ENCODE data around the gene ANO1.
A peak's percentile ranks its signal among the peaks of the same experiment; 100 is the strongest.

ANO1 gene

DNA sequence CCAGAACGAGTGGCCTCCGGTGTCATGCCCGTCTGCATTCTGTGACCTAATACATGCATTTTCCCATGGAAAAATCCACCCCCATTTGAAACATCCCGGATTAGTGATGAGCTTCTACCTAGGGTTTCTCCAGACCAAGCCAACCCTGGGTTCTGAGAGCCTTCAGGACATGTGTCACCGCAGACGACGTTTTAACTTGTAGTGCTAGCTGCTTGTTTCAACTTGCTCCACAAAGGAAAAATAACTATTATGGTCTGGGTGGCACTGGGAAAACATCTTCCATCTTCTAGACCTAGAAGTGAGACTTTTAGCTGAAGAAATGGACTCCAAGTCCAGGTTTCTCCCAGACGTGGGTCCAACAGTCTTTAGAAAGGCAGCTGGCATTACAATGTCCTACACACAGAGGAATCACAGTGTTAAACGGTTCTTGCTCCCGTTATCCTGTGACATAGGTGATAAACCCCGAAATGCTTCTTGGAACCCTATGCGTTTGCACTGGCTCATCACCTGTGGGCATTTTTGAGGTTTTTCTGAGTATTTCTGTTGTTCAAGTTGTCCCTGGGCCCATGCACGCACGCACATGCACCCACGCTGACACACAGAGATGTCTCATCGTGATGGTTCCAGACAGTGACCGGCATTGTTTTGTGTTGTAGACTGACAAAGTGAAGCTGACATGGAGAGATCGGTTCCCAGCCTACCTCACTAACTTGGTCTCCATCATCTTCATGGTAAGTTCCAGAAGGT is 78.3 kb downstream of the ANO1 start:
- TF ChIP-seq ZFX (IDR thresholded peaks at IDR 0.05; ENCODE audit: borderline replicate concordance), result no peak
- TF ChIP-seq, protein P1, sequence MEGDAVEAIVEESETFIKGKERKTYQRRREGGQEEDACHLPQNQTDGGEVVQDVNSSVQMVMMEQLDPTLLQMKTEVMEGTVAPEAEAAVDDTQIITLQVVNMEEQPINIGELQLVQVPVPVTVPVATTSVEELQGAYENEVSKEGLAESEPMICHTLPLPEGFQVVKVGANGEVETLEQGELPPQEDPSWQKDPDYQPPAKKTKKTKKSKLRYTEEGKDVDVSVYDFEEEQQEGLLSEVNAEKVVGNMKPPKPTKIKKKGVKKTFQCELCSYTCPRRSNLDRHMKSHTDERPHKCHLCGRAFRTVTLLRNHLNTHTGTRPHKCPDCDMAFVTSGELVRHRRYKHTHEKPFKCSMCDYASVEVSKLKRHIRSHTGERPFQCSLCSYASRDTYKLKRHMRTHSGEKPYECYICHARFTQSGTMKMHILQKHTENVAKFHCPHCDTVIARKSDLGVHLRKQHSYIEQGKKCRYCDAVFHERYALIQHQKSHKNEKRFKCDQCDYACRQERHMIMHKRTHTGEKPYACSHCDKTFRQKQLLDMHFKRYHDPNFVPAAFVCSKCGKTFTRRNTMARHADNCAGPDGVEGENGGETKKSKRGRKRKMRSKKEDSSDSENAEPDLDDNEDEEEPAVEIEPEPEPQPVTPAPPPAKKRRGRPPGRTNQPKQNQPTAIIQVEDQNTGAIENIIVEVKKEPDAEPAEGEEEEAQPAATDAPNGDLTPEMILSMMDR (IDR thresholded peaks at IDR 0.05), result no peak
- H3K27ac ChIP-seq, result no peak overlapping the region

DNA sequence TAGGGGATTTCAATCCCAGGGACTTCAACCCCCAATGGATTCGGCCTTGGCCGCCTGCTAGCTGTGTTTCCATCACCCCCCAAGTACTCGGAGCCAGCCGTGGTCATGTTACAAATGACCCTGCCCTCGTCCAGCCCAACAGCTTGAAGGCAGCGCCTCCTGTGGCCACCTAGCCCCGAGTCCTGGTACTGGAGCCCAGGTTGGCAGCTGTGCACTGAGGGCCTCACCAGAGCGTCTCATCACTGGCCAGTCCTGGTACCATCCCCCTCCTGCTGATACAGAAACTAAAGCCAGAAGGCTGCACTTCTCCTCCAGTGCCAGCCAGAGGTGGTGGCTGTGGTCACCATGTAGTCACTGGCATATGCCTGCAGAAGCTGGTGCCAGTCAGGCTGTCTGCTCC is 80.1 kb downstream of the ANO1 start:
- TF ChIP-seq ZFX (IDR thresholded peaks at IDR 0.05; ENCODE audit: borderline replicate concordance), result no peak
- TF ChIP-seq, protein P1 (IDR thresholded peaks at IDR 0.05), result peak; percentile 66
- no peak overlapping the region for H3K27ac ChIP-seq

DNA sequence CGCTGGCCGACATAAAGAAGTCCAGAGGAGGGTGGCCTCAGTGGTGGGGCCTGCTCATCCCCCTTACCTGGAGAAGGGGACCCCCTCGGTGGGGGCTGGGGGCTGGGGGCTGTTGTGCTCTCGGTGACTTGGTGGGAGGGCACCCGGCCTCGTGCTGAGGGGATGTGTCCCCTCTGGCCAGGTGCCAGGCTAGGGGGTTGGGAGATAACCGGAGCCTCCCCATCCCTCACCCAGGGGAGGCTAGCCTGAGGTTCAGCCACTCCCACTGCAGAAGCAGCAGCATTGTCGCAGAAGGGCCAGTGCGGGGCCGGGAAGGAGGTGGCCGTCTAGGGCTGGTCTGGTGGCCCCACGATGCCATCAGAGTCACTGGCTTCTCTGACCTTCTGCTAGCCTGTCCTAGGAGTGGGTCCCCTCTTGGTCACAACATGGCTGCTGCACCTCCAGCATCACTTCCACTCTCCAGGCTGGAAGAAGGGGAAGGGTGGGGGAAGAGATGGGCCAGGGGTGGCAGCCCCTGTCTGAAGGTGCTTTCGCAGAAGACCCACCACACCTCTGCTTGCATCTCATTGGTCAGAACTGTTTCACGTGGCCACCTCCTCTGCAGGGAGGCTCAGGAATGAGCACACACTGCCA is 80.8 kb downstream of the ANO1 start:
- no peak for TF ChIP-seq ZFX (IDR thresholded peaks at IDR 0.05; ENCODE audit: borderline replicate concordance)
- TF ChIP-seq, protein P1 (IDR thresholded peaks at IDR 0.05), result no peak
- H3K27ac ChIP-seq, result no peak overlapping the region

DNA sequence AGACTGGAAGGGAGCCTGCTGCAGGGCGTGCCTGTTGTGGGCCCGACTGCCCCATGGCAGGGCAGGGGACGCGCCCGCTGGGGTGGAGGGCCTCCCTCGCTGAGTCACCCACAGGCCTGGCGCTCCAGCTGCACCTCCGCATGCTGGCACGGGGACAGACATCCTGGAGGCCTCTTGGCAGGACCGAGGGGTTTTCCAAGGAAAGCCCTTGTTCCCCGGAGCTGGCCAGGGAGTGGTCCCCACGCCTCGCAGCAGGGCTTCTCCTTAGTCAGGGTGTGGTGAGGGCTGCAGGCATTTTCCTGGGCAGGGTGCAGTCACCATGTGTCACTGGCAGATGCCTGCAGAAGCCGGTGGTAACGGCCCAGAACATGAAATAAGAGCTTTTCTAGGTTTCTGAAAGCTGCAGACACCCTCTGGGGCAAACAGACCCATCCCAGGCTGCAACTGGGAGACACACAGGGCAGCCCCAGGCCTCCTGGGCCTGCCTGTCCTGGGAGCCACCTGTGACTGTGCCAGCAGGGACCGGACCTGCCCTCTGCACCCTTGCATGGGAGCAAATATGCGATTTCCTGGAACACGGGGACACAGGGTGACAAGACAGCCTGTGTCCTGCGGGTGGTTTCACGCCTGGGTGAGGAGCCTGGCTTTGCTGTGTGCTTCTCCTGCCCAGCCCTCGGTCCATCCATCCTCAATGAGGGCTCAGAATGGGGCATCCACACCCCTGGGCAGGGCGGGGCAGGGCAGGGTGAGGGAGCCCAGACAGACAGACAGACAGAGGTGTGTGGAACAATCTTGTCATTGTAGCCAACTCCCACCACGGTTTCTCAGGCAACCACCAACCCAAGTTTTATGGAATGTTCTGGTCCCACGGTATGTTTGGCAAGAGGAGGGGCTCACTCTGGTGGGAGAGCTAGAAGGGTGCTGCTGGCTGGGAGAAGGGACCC is 81.8 kb downstream of the ANO1 start:
- no peak overlapping the region for H3K27ac ChIP-seq
- TF ChIP-seq, protein P1 (IDR thresholded peaks at IDR 0.05), result no peak
- no peak for TF ChIP-seq ZFX (IDR thresholded peaks at IDR 0.05; ENCODE audit: borderline replicate concordance)

DNA sequence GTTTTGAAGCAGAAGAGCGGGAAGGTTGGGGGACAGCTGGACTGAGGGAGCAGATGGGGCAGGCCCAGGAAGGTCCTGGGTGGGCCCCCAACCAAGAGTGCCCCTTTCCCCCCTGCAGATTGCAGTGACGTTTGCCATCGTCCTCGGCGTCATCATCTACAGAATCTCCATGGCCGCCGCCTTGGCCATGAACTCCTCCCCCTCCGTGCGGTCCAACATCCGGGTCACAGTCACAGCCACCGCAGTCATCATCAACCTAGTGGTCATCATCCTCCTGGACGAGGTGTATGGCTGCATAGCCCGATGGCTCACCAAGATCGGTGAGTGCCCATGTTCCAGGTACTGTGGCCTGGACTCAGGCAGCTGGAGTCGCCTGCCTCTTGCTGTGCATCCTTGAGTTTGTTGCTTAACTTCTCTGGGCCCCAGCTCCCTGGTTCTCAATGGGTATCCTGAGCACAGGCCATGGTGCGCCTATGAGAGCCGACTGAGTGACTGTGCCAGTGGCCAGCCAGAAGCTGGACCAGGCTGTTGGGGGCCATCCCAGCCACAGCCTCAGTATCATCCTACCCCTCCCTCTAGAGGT is 83.0 kb downstream of the ANO1 start:
- TF ChIP-seq ZFX (IDR thresholded peaks at IDR 0.05; ENCODE audit: borderline replicate concordance), result no peak
- TF ChIP-seq, protein P1 (IDR thresholded peaks at IDR 0.05), result no peak
- no peak overlapping the region for H3K27ac ChIP-seq

DNA sequence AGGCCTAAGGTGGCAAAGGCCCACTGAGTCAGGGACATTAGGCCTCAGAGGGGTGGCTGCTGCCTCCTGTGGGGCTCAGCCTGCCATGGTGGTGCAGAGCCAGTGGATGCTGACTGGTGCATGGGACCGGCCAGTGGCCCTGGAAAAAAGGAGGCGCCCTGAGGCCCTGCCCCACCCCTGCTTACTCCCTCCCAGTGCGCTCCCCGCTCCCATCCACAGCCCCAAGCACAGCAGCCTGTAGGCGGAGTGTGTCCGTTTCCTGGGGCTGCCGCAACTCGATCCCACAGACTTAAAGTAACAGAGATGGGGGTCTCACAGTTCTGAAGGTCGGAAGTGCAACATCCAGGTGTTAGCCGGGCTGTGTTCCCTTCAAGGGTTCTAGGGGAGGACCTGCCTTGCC is 86.6 kb downstream of the ANO1 start:
- no peak overlapping the region for H3K27ac ChIP-seq
- no peak for TF ChIP-seq ZFX (IDR thresholded peaks at IDR 0.05; ENCODE audit: borderline replicate concordance)

DNA sequence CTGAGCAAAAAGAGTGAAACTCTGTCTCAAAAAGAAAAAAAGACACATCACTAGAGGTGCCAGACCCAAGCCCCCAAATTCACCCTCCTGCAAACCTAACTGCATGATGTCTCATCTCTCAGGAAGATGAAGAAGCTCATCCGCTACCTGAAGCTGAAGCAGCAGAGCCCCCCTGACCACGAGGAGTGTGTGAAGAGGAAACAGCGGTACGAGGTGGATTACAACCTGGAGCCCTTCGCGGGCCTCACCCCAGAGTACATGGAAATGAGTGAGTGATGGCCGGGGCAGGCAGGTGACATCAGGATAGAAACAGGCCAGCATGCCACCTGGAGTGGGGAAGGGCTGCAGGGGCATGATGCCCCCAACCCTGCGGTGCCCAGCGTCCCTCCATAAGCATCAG is 89.0 kb downstream of the ANO1 start:
- TF ChIP-seq ZFX (IDR thresholded peaks at IDR 0.05; ENCODE audit: borderline replicate concordance), result no peak
- TF ChIP-seq, protein P1 (IDR thresholded peaks at IDR 0.05), result no peak

More for the DNA sequence above, 89.0 kb downstream of the ANO1 start:
- no peak overlapping the region for H3K27ac ChIP-seq
